Keratinocyte (primary cell): ENCODE measurements around the gene DTX4. TPM values are rescaled to one million over a fixed set of nuclear protein-coding genes. Genes with fewer than 3 reads are reported as not detected.

Experiments used
- DNase-seq: peaks from one replicate; pipeline ENCODE4 v3.0.0-alpha.2; 2011; ENCODE audit warnings: low read depth, missing footprints, low spot score
- FAIRE-seq: peaks from 2 replicates; lab custom pipeline; 2011; peaks lifted over from hg19 to GRCh38; lab: Jason Lieb, UNC
- H2AFZ ChIP-seq: 2 replicates; pipeline ENCODE4 v1.6.0; 2012; ENCODE audit warnings: low read length, control low read depth, inconsistent platforms; ENCODE audit not compliant: control insufficient read depth
- H3K27ac ChIP-seq: 2 replicates; pipeline ENCODE4 v1.5.1; 2011; ENCODE audit warnings: low read length; ENCODE audit not compliant: control insufficient read depth, insufficient read depth
- H3K27me3 ChIP-seq: 3 replicates; pipeline ENCODE4 v1.6.0; 2011; ENCODE audit warnings: low read length; ENCODE audit not compliant: control insufficient read depth, insufficient read depth; ENCODE audit errors: extremely low read depth
- H3K36me3 ChIP-seq, 2 experiments: 2 replicates in 1 of 2; 3 replicates in 1 of 2; pipeline ENCODE4 v1.5.1; 2011; ENCODE audit warnings: low read length in 2 of 2, mild to moderate bottlenecking in 1 of 2; ENCODE audit not compliant: control insufficient read depth in 2 of 2, insufficient read depth in 2 of 2; ENCODE audit errors: extremely low read depth in 1 of 2
- H3K4me1 ChIP-seq: 3 replicates; pipeline ENCODE4 v1.5.1; 2011; ENCODE audit warnings: low read length; ENCODE audit not compliant: control insufficient read depth, insufficient read depth; ENCODE audit errors: extremely low read depth
- H3K4me2 ChIP-seq: 3 replicates; pipeline ENCODE4 v1.6.0; 2011; ENCODE audit warnings: low read depth, low read length; ENCODE audit not compliant: control insufficient read depth, insufficient read depth; ENCODE audit errors: extremely low read depth
- H3K4me3 ChIP-seq, 3 experiments: fragments of 200-600 bp in 1 of 3; sonication (generic) in 1 of 3; 2 replicates in 2 of 3; 3 replicates in 1 of 3; pipeline ENCODE4 v1.5.1; 2011 to 2016; ENCODE audit warnings: low read length in 3 of 3, mild to moderate bottlenecking in 3 of 3, control low read depth in 2 of 3, inconsistent platforms in 1 of 3, low read depth in 1 of 3, mixed read lengths in 1 of 3, mixed run types in 1 of 3, moderate library complexity in 1 of 3; ENCODE audit not compliant: control insufficient read depth in 2 of 3, insufficient read depth in 2 of 3; ENCODE audit errors: extremely low read depth in 1 of 3
- H3K79me2 ChIP-seq: 2 replicates; pipeline ENCODE4 v1.6.0; 2012; ENCODE audit warnings: low read length; ENCODE audit not compliant: control insufficient read depth, insufficient read depth
- H3K9ac ChIP-seq: 3 replicates; pipeline ENCODE4 v1.6.0; 2011; ENCODE audit warnings: low read length; ENCODE audit not compliant: control insufficient read depth, insufficient read depth; ENCODE audit errors: extremely low read depth
- H3K9me1 ChIP-seq: 3 replicates; pipeline ENCODE4 v1.6.0; 2011; ENCODE audit warnings: low read length; ENCODE audit not compliant: control insufficient read depth, insufficient read depth; ENCODE audit errors: extremely low read depth
- H3K9me3 ChIP-seq: 2 replicates; pipeline ENCODE4 v1.5.1; 2012; ENCODE audit warnings: low read depth, low read length; ENCODE audit not compliant: control insufficient read depth
- H4K20me1 ChIP-seq: 3 replicates; pipeline ENCODE4 v1.6.0; 2011; ENCODE audit warnings: low read length; ENCODE audit not compliant: control insufficient read depth, insufficient read depth; ENCODE audit errors: extremely low read depth
- CTCF ChIP-seq, 3 experiments: IDR thresholded peaks in 1 of 3; conservative IDR thresholded peaks in 1 of 3; optimal IDR thresholded peaks in 1 of 3; 2 replicates in 2 of 3; 3 replicates in 1 of 3; pipeline versions ENCODE3 to v1.5.1; 2011; ENCODE audit warnings: low read length in 3 of 3, mild to moderate bottlenecking in 3 of 3, moderate library complexity in 2 of 3, control low read depth in 1 of 3, inconsistent platforms in 1 of 3; ENCODE audit not compliant: insufficient read depth in 2 of 3; ENCODE audit errors: extremely low read depth in 1 of 3
- EZH2 ChIP-seq: IDR thresholded peaks from one replicate; pipeline ENCODE4 v1.6.1; 2012; ENCODE audit warnings: inconsistent platforms, mild to moderate bottlenecking, low read length, moderate library complexity
- dilution Hi-C: fragments of 300-500 bp; cut with MboI; formaldehyde crosslinking; loops from one replicate; pipeline ENCODE4 v1.7.0; 2020; ENCODE audit warnings: low sequenced_read_pairs; ENCODE audit not compliant: extremely low pct_ligation_motif_present
- polyA plus RNA-seq, 5 experiments: library from polyadenylated mRNA; depleted of rRNA in 3 of 5; stranded (reverse) in 3 of 5; stranded (forward) in 1 of 5; unstranded in 1 of 5; fragments of >200 nt; gene quantifications; 1 replicate in 1 of 5; 2 replicates in 3 of 5; 3 replicates in 1 of 5; pipeline versions ENCODE4 v1.2.1 to v1.2.3, GENCODE V29; 2011 to 2012; ENCODE audit warnings: missing spikeins in 2 of 5, low read depth in 1 of 5, low replicate concordance in 1 of 5

Gene DTX4
- polyA plus RNA-seq, 1 donor (not counting 4 experiments of a cell fraction or from before 2014, with no cell fraction given): 1.6 TPM

GRCh38 chr11:59226396-59226795 lies 54.5 kb downstream of the DTX4 start:
- DNase-seq (no peak), FAIRE-seq (no peak)
- Histone ChIP-seq H3K9me3 (no peaks in the 10 kb centered on the region), H3K4me1 (peaks cover 8% of the 10 kb centered on the region), H3K79me2 (no peaks in the 10 kb centered on the region), H3K36me3 (no peaks in the 10 kb centered on the region), H3K27me3 (no peaks in the 10 kb centered on the region), H4K20me1 (no peaks in the 10 kb centered on the region), H3K4me3 (no peak overlapping the region), H3K9ac (no peak overlapping the region), H3K9me1 (no peaks in the 10 kb centered on the region), H3K27ac (no peak overlapping the region), H2AFZ (no peak overlapping the region), H3K4me2 (no peak overlapping the region)
- dilution Hi-C loops: no loop called here
- TF ChIP-seq CTCF (optimal IDR thresholded peaks at IDR 0.05 in 1 of 3, IDR thresholded peaks at IDR 0.05 in 1 of 3, conservative IDR thresholded peaks at IDR 0.05 in 1 of 3; ENCODE audit: extremely low read depth in 1 of 3, insufficient read depth in 2 of 3, low read length in 3 of 3) (no peak), EZH2 (no peak)

- Histone ChIP-seq H3K9ac (no peak overlapping the region), H3K4me3 (no peak overlapping the region), H3K79me2 (no peaks in the 10 kb centered on the region), H3K27ac (no peak overlapping the region), H2AFZ (no peak overlapping the region), H3K36me3 (no peaks in the 10 kb centered on the region), H3K9me3 (no peaks in the 10 kb centered on the region), H4K20me1 (no peaks in the 10 kb centered on the region), H3K9me1 (no peaks in the 10 kb centered on the region), H3K4me1 (no peaks in the 10 kb centered on the region), H3K27me3 (no peaks in the 10 kb centered on the region), H3K4me2 (no peak overlapping the region)
- DNase-seq (no peak), FAIRE-seq (no peak)
- TF ChIP-seq CTCF (optimal IDR thresholded peaks at IDR 0.05 in 1 of 3, IDR thresholded peaks at IDR 0.05 in 1 of 3, conservative IDR thresholded peaks at IDR 0.05 in 1 of 3; ENCODE audit: extremely low read depth in 1 of 3, insufficient read depth in 2 of 3, low read length in 3 of 3): no peak
- TF ChIP-seq EZH2: no peak
- dilution Hi-C loops: no loop called here
Measured at GRCh38 chr11:59240322-59240721, 68.4 kb downstream of the DTX4 start.
